Astrocyte (in vitro differentiated cells and primary cell): Measurements from ENCODE around the gene SAMD4B. TPM values are rescaled to one million over a fixed set of nuclear protein-coding genes. Genes with fewer than 3 reads are reported as not detected.
A peak's percentile ranks its signal among the peaks of the same experiment; 100 is the strongest.

ENCODE experiments used
- DNase-seq: peaks from one replicate; pipeline ENCODE4 v3.0.0-alpha.2; 2010; ENCODE audit warnings: low read depth
- FAIRE-seq: peaks from 2 replicates; lab custom pipeline; 2011; peaks lifted over from hg19 to GRCh38; lab: Jason Lieb, UNC
- H2AFZ ChIP-seq: 2 replicates; pipeline ENCODE4 v1.6.0; 2012; ENCODE audit warnings: low read depth, low read length, inconsistent platforms
- H3K27ac ChIP-seq: 2 replicates; pipeline ENCODE4 v1.5.1; 2011; ENCODE audit warnings: low read depth, low read length, inconsistent platforms
- H3K27me3 ChIP-seq: 2 replicates; pipeline ENCODE4 v1.6.0; 2011; ENCODE audit warnings: low read length, inconsistent platforms; ENCODE audit not compliant: insufficient read depth
- H3K36me3 ChIP-seq: 2 replicates; pipeline ENCODE4 v1.5.1; 2011; ENCODE audit warnings: low read length, inconsistent platforms; ENCODE audit not compliant: insufficient read depth
- H3K4me1 ChIP-seq: 2 replicates; pipeline ENCODE4 v1.5.1; 2011; ENCODE audit warnings: low read length, inconsistent platforms; ENCODE audit not compliant: insufficient read depth
- H3K4me2 ChIP-seq: 2 replicates; pipeline ENCODE4 v1.6.0; 2012; ENCODE audit warnings: low read length, inconsistent platforms
- H3K4me3 ChIP-seq: 2 replicates; pipeline ENCODE4 v1.5.1; 2011; ENCODE audit warnings: low read depth, mild to moderate bottlenecking, low read length, inconsistent platforms; ENCODE audit not compliant: insufficient read depth
- H3K79me2 ChIP-seq: 2 replicates; pipeline ENCODE4 v1.6.0; 2012; ENCODE audit warnings: mild to moderate bottlenecking, low read length, inconsistent platforms; ENCODE audit not compliant: insufficient read depth
- H3K9ac ChIP-seq: 2 replicates; pipeline ENCODE4 v1.6.0; 2012; ENCODE audit warnings: mild to moderate bottlenecking, low read length, inconsistent platforms
- H3K9me3 ChIP-seq: 2 replicates; pipeline ENCODE4 v1.5.1; 2012; ENCODE audit warnings: low read depth, mild to moderate bottlenecking, low read length, inconsistent platforms; ENCODE audit not compliant: insufficient read depth
- H4K20me1 ChIP-seq: 2 replicates; pipeline ENCODE4 v1.6.0; 2012; ENCODE audit warnings: low read length, inconsistent platforms; ENCODE audit not compliant: insufficient read depth
- H3K27ac Mint-ChIP-seq: one replicate; pipeline ENCODE4 v1.8.0; 2021; ENCODE audit warnings: mild to moderate bottlenecking, mixed read lengths; ENCODE audit not compliant: unreplicated experiment
- H3K27me3 Mint-ChIP-seq: one replicate; pipeline ENCODE4 v1.8.0; 2021; ENCODE audit warnings: low read depth, mixed read lengths; ENCODE audit not compliant: unreplicated experiment
- H3K36me3 Mint-ChIP-seq: one replicate; pipeline ENCODE4 v1.8.0; 2021; ENCODE audit warnings: low read depth, mixed read lengths; ENCODE audit not compliant: unreplicated experiment
- H3K4me1 Mint-ChIP-seq: one replicate; pipeline ENCODE4 v1.8.0; 2021; ENCODE audit warnings: low read depth, mixed read lengths; ENCODE audit not compliant: unreplicated experiment
- H3K4me3 Mint-ChIP-seq: one replicate; pipeline ENCODE4 v1.8.0; 2021; ENCODE audit warnings: mild to moderate bottlenecking, moderate library complexity, mixed read lengths; ENCODE audit not compliant: unreplicated experiment
- H3K9me3 Mint-ChIP-seq: one replicate; pipeline ENCODE4 v1.8.0; 2021; ENCODE audit warnings: mild to moderate bottlenecking, mixed read lengths; ENCODE audit not compliant: unreplicated experiment
- CTCF ChIP-seq: IDR thresholded peaks from 2 replicates; pipeline ENCODE4 v1.5.1; 2011; ENCODE audit warnings: low read depth, mild to moderate bottlenecking, inconsistent platforms, low read length, moderate library complexity; ENCODE audit not compliant: insufficient read depth
- EZH2 ChIP-seq: IDR thresholded peaks from 2 replicates; pipeline ENCODE4 v1.6.1; 2012; ENCODE audit warnings: mild to moderate bottlenecking, low read length, inconsistent platforms; ENCODE audit not compliant: insufficient read depth
- total RNA-seq: library from RNA; stranded (reverse); gene quantifications from 2 replicates; pipeline ENCODE4 v1.2.1, GENCODE V29; 2021

SAMD4B gene
- total RNA-seq, 1 donor from 2014 or later, result 98.6 TPM

- Histone ChIP-seq H3K4me2 (no peak overlapping the region), H2AFZ (no peak overlapping the region), H3K9me3 (no peaks in the 10 kb centered on the region), H3K4me3 (no peak overlapping the region), H3K36me3 (no peaks in the 10 kb centered on the region), H3K4me1 (no peaks in the 10 kb centered on the region), H3K79me2 (no peaks in the 10 kb centered on the region), H3K27me3 (peaks cover 40% of the 10 kb centered on the region), H3K27ac (no peak overlapping the region), H3K9ac (no peak overlapping the region), H4K20me1 (no peaks in the 10 kb centered on the region)
- Mint-ChIP-seq H3K27me3 (peaks cover 13% of the 10 kb centered on the region), H3K9me3 (peaks cover 1% of the 10 kb centered on the region), H3K4me3 (no peak overlapping the region), H3K36me3 (no peaks in the 10 kb centered on the region), H3K27ac (no peak overlapping the region), H3K4me1 (peaks cover 30% of the 10 kb centered on the region)
- FAIRE-seq (no peak), DNase-seq (no peak)
- no peak for TF ChIP-seq EZH2
- no peak for TF ChIP-seq CTCF
Measured at GRCh38 chr19:39301562-39301961, 40.7 kb upstream of the SAMD4B start.

GRCh38 chr19:39303373-39304184, 38.6 kb upstream of the SAMD4B start:
- TF ChIP-seq CTCF (no peak), EZH2 (no peak)
- Mint-ChIP-seq H3K36me3 (no peaks in the 10 kb centered on the region), H3K4me1 (peaks cover 34% of the 10 kb centered on the region), H3K27me3 (peaks cover 12% of the 10 kb centered on the region), H3K27ac (peak overlapping the region; percentile 50), H3K9me3 (peaks cover 3% of the 10 kb centered on the region), H3K4me3 (peak overlapping the region; percentile 3)
- Histone ChIP-seq H3K27ac (no peak overlapping the region), H3K4me1 (no peaks in the 10 kb centered on the region), H3K4me3 (no peak overlapping the region), H2AFZ (no peak overlapping the region), H3K36me3 (no peaks in the 10 kb centered on the region), H3K27me3 (peaks cover 59% of the 10 kb centered on the region), H3K4me2 (no peak overlapping the region), H3K9ac (no peak overlapping the region), H4K20me1 (no peaks in the 10 kb centered on the region), H3K9me3 (no peaks in the 10 kb centered on the region), H3K79me2 (no peaks in the 10 kb centered on the region)
- DNase-seq, result no peak
- no peak for FAIRE-seq

- Histone ChIP-seq H3K9me3 (no peaks in the 10 kb centered on the region), H2AFZ (no peak overlapping the region), H3K79me2 (no peaks in the 10 kb centered on the region), H3K36me3 (no peaks in the 10 kb centered on the region), H4K20me1 (no peaks in the 10 kb centered on the region), H3K9ac (no peak overlapping the region), H3K27ac (no peak overlapping the region), H3K4me3 (no peak overlapping the region), H3K27me3 (peaks cover 62% of the 10 kb centered on the region), H3K4me1 (no peaks in the 10 kb centered on the region), H3K4me2 (no peak overlapping the region)
- Mint-ChIP-seq H3K27me3 (peaks cover 17% of the 10 kb centered on the region), H3K9me3 (peaks cover 5% of the 10 kb centered on the region), H3K4me3 (no peak overlapping the region), H3K27ac (peak overlapping the region; percentile 6), H3K4me1 (peaks cover 34% of the 10 kb centered on the region), H3K36me3 (no peaks in the 10 kb centered on the region)
- DNase-seq (no peak), FAIRE-seq (no peak)
- no peak for TF ChIP-seq CTCF
- no peak for TF ChIP-seq EZH2
Measured at GRCh38 chr19:39304185-39304513, 38.1 kb upstream of the SAMD4B start.
